B cell (primary cell): ENCODE data around the gene GRM4. TPM values are rescaled to one million over a fixed set of nuclear protein-coding genes. Genes with fewer than 3 reads are reported as not detected.

Experiments
- ATAC-seq: fragments of 200-7000 bp; cut with Tn5 transposase; one replicate; pipeline ENCODE4 v1.10.0; 2021; ENCODE audit warnings: low read depth, mild to moderate bottlenecking, moderate number of reproducible peaks, moderate library complexity
- CTCF ChIA-PET: fragments of 350-600 bp; sonication (Branson Sonifier 250); formaldehyde crosslinking; loops from one replicate; lab custom pipeline; 2021; ENCODE audit warnings: antibody characterized with exemption, inconsistent platforms; lab: Charles Lee
- POLR2A ChIA-PET: fragments of 350-600 bp; sonication (Branson Sonifier 250); formaldehyde crosslinking; loops from one replicate; lab custom pipeline; 2021; ENCODE audit warnings: antibody characterized with exemption; lab: Charles Lee
- DNase-seq: peaks from one replicate; pipeline ENCODE4 v3.0.0; 2013
- H2AFZ ChIP-seq: 2 replicates; pipeline ENCODE4 v1.6.1; 2012; ENCODE audit warnings: mild to moderate bottlenecking, low read depth, low read length; ENCODE audit not compliant: insufficient read depth, poor library complexity, severe bottlenecking
- H3K27ac ChIP-seq, 2 donors: 1 replicate in 1 of 2; 2 replicates in 1 of 2; pipeline ENCODE4 v1.5.1; 2012 to 2013; ENCODE audit warnings: low read length in 2 of 2, mild to moderate bottlenecking in 2 of 2, moderate library complexity in 1 of 2
- H3K27me3 ChIP-seq, 4 experiments: fragments of 200-600 bp in 1 of 4; sonication (generic) in 1 of 4; replicated peaks in 1 of 4; 1 replicate in 2 of 4; 2 replicates in 2 of 4; pipeline versions ENCODE4 v1.6.1 to v1.7.0; 2013 to 2016; ENCODE audit warnings: low read length in 3 of 4, mild to moderate bottlenecking in 2 of 4, mixed read lengths in 1 of 4, moderate library complexity in 1 of 4; ENCODE audit not compliant: insufficient read depth in 4 of 4, control insufficient read depth in 3 of 4; ENCODE audit errors: control extremely low read depth in 1 of 4
- H3K36me3 ChIP-seq, 2 experiments: replicated peaks in 1 of 2; 1 replicate in 1 of 2; 2 replicates in 1 of 2; pipeline versions ENCODE4 v1.6.1 to v1.7.1; 2013; ENCODE audit warnings: low read length in 1 of 2; ENCODE audit not compliant: insufficient read depth in 2 of 2, control insufficient read depth in 1 of 2; ENCODE audit errors: control extremely low read depth in 1 of 2, extremely low read depth in 1 of 2
- H3K4me1 ChIP-seq, 2 donors: fragments of 200-600 bp in 1 of 2; sonication (generic) in 1 of 2; 1 replicate in 1 of 2; 2 replicates in 1 of 2; pipeline versions ENCODE4 v1.5.1 to v1.6.1; 2013 to 2017; ENCODE audit warnings: low read length in 2 of 2; ENCODE audit not compliant: control insufficient read depth in 2 of 2, insufficient read depth in 2 of 2
- H3K4me2 ChIP-seq: replicated peaks from 2 replicates; pipeline ENCODE3; 2012; ENCODE audit warnings: mild to moderate bottlenecking, low read depth, low read length; ENCODE audit not compliant: poor library complexity, severe bottlenecking
- H3K4me3 ChIP-seq, 5 experiments: fragments of 200-600 bp in 1 of 5; sonication (generic) in 1 of 5; 1 replicate in 3 of 5; 2 replicates in 2 of 5; pipeline versions ENCODE4 v1.5.1 to v1.7.0; 2011 to 2016; ENCODE audit warnings: low read length in 4 of 5, mild to moderate bottlenecking in 4 of 5, low read depth in 2 of 5, control low read depth in 1 of 5, moderate library complexity in 1 of 5; ENCODE audit not compliant: insufficient read depth in 1 of 5; ENCODE audit errors: control extremely low read depth in 1 of 5, extremely low read depth in 1 of 5
- H3K79me2 ChIP-seq: fragments of 200-600 bp; sonication (generic); one replicate; pipeline ENCODE4 v1.6.0; 2016; ENCODE audit warnings: low read length; ENCODE audit not compliant: control insufficient read depth, insufficient read depth
- H3K9ac ChIP-seq: fragments of 200-600 bp; sonication (generic); 2 replicates; pipeline ENCODE4 v1.6.1; 2017; ENCODE audit warnings: mild to moderate bottlenecking, low read length, moderate library complexity
- H3K9me3 ChIP-seq, 3 donors: one replicate each; pipeline versions ENCODE4 v1.6.1 to v1.7.1; 2013; ENCODE audit warnings: low read length in 2 of 3; ENCODE audit not compliant: control insufficient read depth in 2 of 3, insufficient read depth in 1 of 3; ENCODE audit errors: control extremely low read depth in 1 of 3
- H4K20me1 ChIP-seq: 2 replicates; pipeline ENCODE4 v1.6.0; 2012; ENCODE audit warnings: mild to moderate bottlenecking, low read length; ENCODE audit not compliant: insufficient read depth, control insufficient read depth, poor library complexity, severe bottlenecking
- H3K27ac Mint-ChIP-seq: one replicate; pipeline ENCODE4 v1.8.0; 2021; ENCODE audit warnings: mixed read lengths
- H3K27me3 Mint-ChIP-seq: one replicate; pipeline ENCODE4 v1.8.0; 2021; ENCODE audit warnings: mixed read lengths
- H3K4me1 Mint-ChIP-seq: one replicate; pipeline ENCODE4 v1.8.0; 2021; ENCODE audit warnings: mixed read lengths
- H3K4me3 Mint-ChIP-seq: one replicate; pipeline ENCODE4 v1.8.0; 2021; ENCODE audit warnings: mixed read lengths
- H3K9me3 Mint-ChIP-seq: one replicate; pipeline ENCODE4 v1.8.0; 2022; ENCODE audit warnings: mixed read lengths; ENCODE audit not compliant: insufficient read depth
- EZH2 ChIP-seq: IDR thresholded peaks from 2 replicates; pipeline ENCODE4 v1.6.1; 2012; ENCODE audit warnings: borderline replicate concordance, low read depth, mild to moderate bottlenecking, moderate library complexity, low read length; ENCODE audit not compliant: insufficient read depth, poor library complexity, severe bottlenecking
- WGBS: methylation state at CpG from one replicate; pipeline ENCODE4 v1.1.5; 2013; ENCODE audit warnings: missing lambda C conversion rate; ENCODE audit not compliant: insufficient coverage; 5-methylcytosine and 5-hydroxymethylcytosine counted together
- intact Hi-C: fragments of 100-400 bp; cut with micrococcal nuclease; formaldehyde crosslinking; loops from one replicate; pipeline ENCODE4 v1.10.0; 2022
- polyA plus RNA-seq: library from polyadenylated mRNA; depleted of rRNA; stranded (reverse); fragments of >200 nt; gene quantifications from 2 replicates; pipeline ENCODE4 v1.2.3, GENCODE V29; 2012
- total RNA-seq, 2 donors: library from RNA; stranded (reverse); fragments of 120-200 nt in 1 of 2; gene quantifications; 1 replicate in 1 of 2; 2 replicates in 1 of 2; pipeline versions ENCODE4 v1.2.3 to v1.2.4, GENCODE V29; 2013 to 2022
- TF ChIP-seq, protein P1 (sequence below): fragments of 200-600 bp; IDR thresholded peaks from one replicate; pipeline ENCODE4 v1.8.0; 2022; ENCODE audit warnings: antibody characterized with exemption, mild to moderate bottlenecking

The GRM4 gene
- total and polyA plus RNA-seq, 2 donors (not counting 1 experiment from before 2014, with no cell fraction given): 0.04 TPM; not detected in 1

DNA sequence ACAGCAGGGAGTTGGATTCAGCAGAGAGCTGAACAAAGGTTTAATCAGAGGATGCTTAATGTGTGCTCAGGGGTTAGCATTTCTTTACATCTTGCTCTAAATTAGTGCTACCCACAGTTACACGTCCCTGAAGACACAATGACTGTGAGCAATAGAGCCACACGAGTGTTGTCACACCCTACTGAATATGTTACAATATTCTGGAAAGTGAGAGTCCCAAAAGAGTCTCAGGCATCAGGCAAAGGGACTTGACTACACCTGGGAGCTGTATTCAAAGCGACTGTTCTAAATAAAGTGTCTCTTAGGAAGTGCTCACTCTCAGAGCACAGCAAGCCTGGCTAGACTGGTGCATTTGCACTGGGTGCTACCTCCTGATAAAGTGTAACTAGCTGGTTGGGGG is 108.7 kb downstream of the GRM4 start:
- Mint-ChIP-seq H3K27me3 (peaks cover 12% of the 10 kb centered on the region), H3K27ac (no peak overlapping the region), H3K9me3 (no peaks in the 10 kb centered on the region), H3K4me3 (no peak overlapping the region), H3K4me1 (no peaks in the 10 kb centered on the region)
- intact Hi-C loops: no loop called here
- no peak overlapping the region for H3K4me2 ChIP-seq
- WGBS: 58% methylated on average over 1 of the region's 3 CpGs
- H3K79me2 ChIP-seq: no peaks in the 10 kb centered on the region
- no peak overlapping the region for H3K4me3 ChIP-seq
- no peak for TF ChIP-seq EZH2
- TF ChIP-seq, protein P1, sequence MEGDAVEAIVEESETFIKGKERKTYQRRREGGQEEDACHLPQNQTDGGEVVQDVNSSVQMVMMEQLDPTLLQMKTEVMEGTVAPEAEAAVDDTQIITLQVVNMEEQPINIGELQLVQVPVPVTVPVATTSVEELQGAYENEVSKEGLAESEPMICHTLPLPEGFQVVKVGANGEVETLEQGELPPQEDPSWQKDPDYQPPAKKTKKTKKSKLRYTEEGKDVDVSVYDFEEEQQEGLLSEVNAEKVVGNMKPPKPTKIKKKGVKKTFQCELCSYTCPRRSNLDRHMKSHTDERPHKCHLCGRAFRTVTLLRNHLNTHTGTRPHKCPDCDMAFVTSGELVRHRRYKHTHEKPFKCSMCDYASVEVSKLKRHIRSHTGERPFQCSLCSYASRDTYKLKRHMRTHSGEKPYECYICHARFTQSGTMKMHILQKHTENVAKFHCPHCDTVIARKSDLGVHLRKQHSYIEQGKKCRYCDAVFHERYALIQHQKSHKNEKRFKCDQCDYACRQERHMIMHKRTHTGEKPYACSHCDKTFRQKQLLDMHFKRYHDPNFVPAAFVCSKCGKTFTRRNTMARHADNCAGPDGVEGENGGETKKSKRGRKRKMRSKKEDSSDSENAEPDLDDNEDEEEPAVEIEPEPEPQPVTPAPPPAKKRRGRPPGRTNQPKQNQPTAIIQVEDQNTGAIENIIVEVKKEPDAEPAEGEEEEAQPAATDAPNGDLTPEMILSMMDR: no peak
- no peaks in the 10 kb centered on the region for H3K36me3 ChIP-seq
- POLR2A ChIA-PET: no interaction called here
- no peak for DNase-seq
- H2AFZ ChIP-seq: no peak overlapping the region
- no peaks in the 10 kb centered on the region for H4K20me1 ChIP-seq
- H3K9me3 ChIP-seq: peaks cover 0 to 3% (median 0%) of the 10 kb centered on the region in 3 donors
- CTCF ChIA-PET: interaction anchor here (0.7 to 1.5 kb wide), 2 partner anchors 9 to 162 kb away, joined by 4 read pairs; no protein-coding TSS in a partner anchor
- no peak overlapping the region for H3K9ac ChIP-seq
- no peak for ATAC-seq
- no peak overlapping the region for H3K27ac ChIP-seq
- H3K4me1 ChIP-seq: no peaks in the 10 kb centered on the region
- peaks cover 0 to 2% (median 0%) of the 10 kb centered on the region in 4 experiments for H3K27me3 ChIP-seq

- TF ChIP-seq, protein P1: no peak
- TF ChIP-seq EZH2: no peak
- no peaks in the 10 kb centered on the region for H4K20me1 ChIP-seq
- Mint-ChIP-seq H3K9me3 (no peaks in the 10 kb centered on the region), H3K4me1 (peaks cover 4% of the 10 kb centered on the region), H3K27ac (no peak overlapping the region), H3K4me3 (no peak overlapping the region), H3K27me3 (peaks cover 15% of the 10 kb centered on the region)
- DNase-seq (no peak), ATAC-seq (no peak)
- ChIA-PET CTCF (interaction anchor here (0.9 to 1.5 kb wide), 2 partner anchors 8 to 18 kb away, joined by 3 to 4 read pairs; no protein-coding TSS in a partner anchor), POLR2A (no interaction called here)
- no peaks in the 10 kb centered on the region for H3K36me3 ChIP-seq
- intact Hi-C loops: no loop called here
- H3K4me2 ChIP-seq: no peak overlapping the region
- H3K27ac ChIP-seq: no peak overlapping the region
- H3K27me3 ChIP-seq: peaks cover 0 to 2% (median 0%) of the 10 kb centered on the region in 4 experiments
- 81% methylated on average over 19 of the region's 20 CpGs for WGBS
- H3K9me3 ChIP-seq: peaks cover 0 to 3% (median 0%) of the 10 kb centered on the region in 3 donors
- no peak overlapping the region for H3K9ac ChIP-seq
- no peaks in the 10 kb centered on the region for H3K79me2 ChIP-seq
- no peak overlapping the region for H2AFZ ChIP-seq
- no peak overlapping the region for H3K4me3 ChIP-seq
- peaks cover 0 to 2% of the 10 kb centered on the region in 2 donors for H3K4me1 ChIP-seq
Observed at GRCh38 chr6:34036357-34037069, 109.4 kb downstream of the GRM4 start.
